Stomach (tissue), 9 donors: ENCODE results near the gene ATP8B4. TPM values are rescaled to one million over a fixed set of nuclear protein-coding genes. Genes with fewer than 3 reads are reported as not detected.

Experiments used
- DNase-seq, 2 donors: peaks; one replicate each; pipeline versions ENCODE4 v3.0.0 to v3.0.0-alpha.2; 2013 to 2019
- H3K27ac ChIP-seq, 5 donors: fragments of 200-600 bp in 4 of 5; sonication (generic) in 4 of 5; one replicate each; pipeline ENCODE4 v1.5.1; 2013 to 2019; ENCODE audit warnings: mild to moderate bottlenecking in 1 of 5, moderate library complexity in 1 of 5
- H3K27me3 ChIP-seq, 3 donors: fragments of 200-600 bp; sonication (generic); one replicate each; pipeline ENCODE4 v1.5.1; 2017 to 2019; ENCODE audit warnings: mixed run types in 1 of 3
- H3K36me3 ChIP-seq, 4 donors: fragments of 200-600 bp; sonication (generic); 1 replicate in 3 of 4; 2 replicates in 1 of 4; pipeline ENCODE4 v1.5.1; 2016 to 2019
- H3K4me1 ChIP-seq, 4 donors: fragments of 200-600 bp; sonication (generic); one replicate each; pipeline ENCODE4 v1.5.1; 2016 to 2019
- H3K4me3 ChIP-seq, 4 donors: fragments of 200-600 bp; sonication (generic) in 3 of 4; one replicate each; pipeline ENCODE4 v1.5.1; 2016 to 2019; ENCODE audit warnings: mild to moderate bottlenecking in 1 of 4
- H3K9me3 ChIP-seq, 4 donors: fragments of 200-600 bp; sonication (generic); one replicate each; pipeline ENCODE4 v1.5.1; 2016 to 2019
- EP300 ChIP-seq: sonication (generic); formaldehyde crosslinking; IDR thresholded peaks from one replicate; pipeline ENCODE4 v1.6.1; 2017; ENCODE audit warnings: antibody characterized with exemption
- POLR2A ChIP-seq, 4 donors: fragments of 450-650 bp; IDR thresholded peaks; one replicate each; pipeline ENCODE4 v1.6.1; 2016; ENCODE audit warnings: antibody characterized with exemption in 4 of 4, control low read depth in 2 of 4, mild to moderate bottlenecking in 1 of 4, moderate library complexity in 1 of 4
- POLR2AphosphoS5 ChIP-seq, 3 donors: sonication (generic); formaldehyde crosslinking; IDR thresholded peaks; one replicate each; pipeline ENCODE4 v1.6.1; 2016; ENCODE audit warnings: antibody characterized with exemption in 3 of 3
- WGBS, 5 donors: extraction: QIAGEN DNeasy Blood & Tissue Kit in 3 of 5; methylation state at CpG; one replicate each; pipeline versions ENCODE4 v1.1.5 to v1.1.7; 2013 to 2018; 5-methylcytosine and 5-hydroxymethylcytosine counted together
- intact Hi-C: fragments of 100-400 bp; cut with DNase I; formaldehyde crosslinking; loops from one replicate; pipeline ENCODE4 v1.15.1; 2023; ENCODE audit warnings: low total_unique reads
- polyA plus RNA-seq, 3 donors: library from polyadenylated mRNA; stranded (reverse); fragments of 200-250 nt; gene quantifications; one replicate each; pipeline ENCODE4 v1.2.3, GENCODE V29; 2013
- total RNA-seq, 5 donors: library from RNA; depleted of rRNA; stranded (reverse); fragments of >200 nt; gene quantifications; one replicate each; pipeline versions ENCODE4 v1.1.0 to v1.2.3, GENCODE V29; 2014 to 2016
- TF ChIP-seq, protein P1 (sequence below), 7 experiments: fragments of 450-650 bp in 4 of 7; fragments of 200-600 bp in 3 of 7; sonication (generic) in 3 of 7; IDR thresholded peaks; one replicate each; pipeline ENCODE4 v1.5.1; 2016 to 2019; ENCODE audit warnings: antibody characterized with exemption in 7 of 7, control low read depth in 2 of 7, mild to moderate bottlenecking in 1 of 7
- donor health status: healthy with polysubstance abuse.
- donor health status: Bipolar disorder and iron deficiency.
- donor health status: healthy.

Gene ATP8B4
- total and polyA plus RNA-seq, 8 donors: under 0.01 to 14.3 (median 1.6) TPM

GRCh38 chr15:50084932-50085331 lies 34.1 kb downstream of the ATP8B4 start:
- TF ChIP-seq, protein P1, sequence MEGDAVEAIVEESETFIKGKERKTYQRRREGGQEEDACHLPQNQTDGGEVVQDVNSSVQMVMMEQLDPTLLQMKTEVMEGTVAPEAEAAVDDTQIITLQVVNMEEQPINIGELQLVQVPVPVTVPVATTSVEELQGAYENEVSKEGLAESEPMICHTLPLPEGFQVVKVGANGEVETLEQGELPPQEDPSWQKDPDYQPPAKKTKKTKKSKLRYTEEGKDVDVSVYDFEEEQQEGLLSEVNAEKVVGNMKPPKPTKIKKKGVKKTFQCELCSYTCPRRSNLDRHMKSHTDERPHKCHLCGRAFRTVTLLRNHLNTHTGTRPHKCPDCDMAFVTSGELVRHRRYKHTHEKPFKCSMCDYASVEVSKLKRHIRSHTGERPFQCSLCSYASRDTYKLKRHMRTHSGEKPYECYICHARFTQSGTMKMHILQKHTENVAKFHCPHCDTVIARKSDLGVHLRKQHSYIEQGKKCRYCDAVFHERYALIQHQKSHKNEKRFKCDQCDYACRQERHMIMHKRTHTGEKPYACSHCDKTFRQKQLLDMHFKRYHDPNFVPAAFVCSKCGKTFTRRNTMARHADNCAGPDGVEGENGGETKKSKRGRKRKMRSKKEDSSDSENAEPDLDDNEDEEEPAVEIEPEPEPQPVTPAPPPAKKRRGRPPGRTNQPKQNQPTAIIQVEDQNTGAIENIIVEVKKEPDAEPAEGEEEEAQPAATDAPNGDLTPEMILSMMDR (IDR thresholded peaks at IDR 0.05): no peak
- TF ChIP-seq POLR2AphosphoS5 (IDR thresholded peaks at IDR 0.05): no peak
- TF ChIP-seq EP300: no peak
- no peak for TF ChIP-seq POLR2A (IDR thresholded peaks at IDR 0.05)
- Histone ChIP-seq H3K4me1 (no peaks in the 10 kb centered on the region), H3K36me3 (no peaks in the 10 kb centered on the region), H3K4me3 (no peak overlapping the region), H3K9me3 (no peaks in the 10 kb centered on the region), H3K27me3 (no peaks in the 10 kb centered on the region), H3K27ac (no peak overlapping the region)
- WGBS, 5 donors: 85 to 98% (median 89%) methylated on average over 2 of the region's 2 CpGs
- no peak for DNase-seq
- intact Hi-C loops: no loop called here

DNA sequence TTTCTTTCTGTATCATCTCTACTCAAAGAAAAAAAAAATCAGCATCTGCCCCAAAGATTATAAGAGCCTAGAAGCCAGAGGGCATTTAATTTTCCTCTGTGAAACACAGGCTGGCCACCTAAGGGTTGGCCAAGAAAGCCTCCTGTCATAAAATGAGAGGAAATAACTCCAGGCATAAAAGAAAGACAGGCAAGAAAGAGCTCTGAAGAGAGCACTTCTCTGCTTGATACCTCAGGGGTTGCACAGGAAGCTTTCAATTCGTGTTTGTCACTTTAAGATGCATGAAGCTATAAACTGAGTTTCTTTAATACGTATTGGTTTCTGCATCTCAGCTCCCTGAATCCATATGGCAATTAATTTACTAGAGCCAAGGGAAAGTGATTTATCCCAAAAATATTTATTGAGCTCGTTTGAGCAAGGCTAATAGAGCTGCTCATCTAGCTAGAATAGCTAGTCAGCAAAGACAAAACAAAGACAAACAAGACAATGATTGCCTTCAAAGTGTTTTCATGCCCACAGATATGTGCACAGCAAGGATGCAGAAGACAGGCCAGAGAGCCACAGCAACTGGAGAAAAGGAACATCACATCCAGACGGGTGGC lies 35.5 kb downstream of the ATP8B4 start:
- intact Hi-C loops: no loop called here
- WGBS, 5 donors: 52 to 59% (median 56%) methylated on average over 4 of the region's 4 CpGs
- no peak for DNase-seq
- Histone ChIP-seq H3K27me3 (no peaks in the 10 kb centered on the region), H3K36me3 (no peaks in the 10 kb centered on the region), H3K27ac (no peak overlapping the region), H3K4me1 (no peaks in the 10 kb centered on the region), H3K4me3 (no peak overlapping the region), H3K9me3 (no peaks in the 10 kb centered on the region)
- no peak for TF ChIP-seq EP300
- TF ChIP-seq, protein P1 (IDR thresholded peaks at IDR 0.05): no peak

- Histone ChIP-seq H3K4me3 (no peak overlapping the region), H3K36me3 (no peaks in the 10 kb centered on the region), H3K4me1 (no peaks in the 10 kb centered on the region), H3K9me3 (no peaks in the 10 kb centered on the region), H3K27me3 (no peaks in the 10 kb centered on the region), H3K27ac (no peak overlapping the region)
- TF ChIP-seq POLR2A (IDR thresholded peaks at IDR 0.05) (no peak), EP300 (no peak), POLR2AphosphoS5 (IDR thresholded peaks at IDR 0.05) (no peak)
- TF ChIP-seq, protein P1 (IDR thresholded peaks at IDR 0.05): no peak
- intact Hi-C loops: no loop called here
- WGBS, 5 donors: 29 to 53% (median 41%) methylated on average over 2 of the region's 2 CpGs
- peak in 1 of 2 donors; percentile 50 for DNase-seq
Measured at GRCh38 chr15:50082066-50082465, 37.0 kb downstream of the ATP8B4 start.

DNA sequence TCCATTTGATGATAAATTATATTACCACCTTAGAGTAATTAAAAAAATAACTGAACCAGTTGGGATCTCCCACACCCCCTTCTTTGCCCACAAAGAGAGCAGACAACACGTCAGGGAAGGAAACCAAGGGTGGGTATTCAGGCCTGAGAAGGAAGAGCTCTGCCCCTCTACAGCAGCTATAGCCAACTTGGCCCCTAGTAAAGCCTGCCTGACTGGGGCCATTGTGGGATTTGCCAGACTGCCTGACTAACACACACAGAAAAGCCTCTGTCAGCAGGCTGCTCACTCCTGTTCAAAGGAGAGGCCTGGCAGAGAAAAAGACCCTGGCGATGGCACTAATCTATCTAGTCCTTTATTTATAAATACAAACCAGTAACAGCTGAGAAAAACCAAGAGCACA lies 41.4 kb downstream of the ATP8B4 start:
- no peak for DNase-seq
- WGBS, 5 donors: 41 to 66% (median 55%) methylated on average over 2 of the region's 2 CpGs
- H3K4me3 ChIP-seq: no peak overlapping the region
- TF ChIP-seq POLR2AphosphoS5 (IDR thresholded peaks at IDR 0.05): no peak
- TF ChIP-seq POLR2A (IDR thresholded peaks at IDR 0.05): no peak
- TF ChIP-seq, protein P1 (IDR thresholded peaks at IDR 0.05): no peak
- TF ChIP-seq EP300: no peak
- intact Hi-C loops: no loop called here
- no peaks in the 10 kb centered on the region for H3K27me3 ChIP-seq
- no peak overlapping the region for H3K27ac ChIP-seq
- H3K9me3 ChIP-seq: no peaks in the 10 kb centered on the region
- no peaks in the 10 kb centered on the region for H3K4me1 ChIP-seq
- no peaks in the 10 kb centered on the region for H3K36me3 ChIP-seq
